Measurements from ENCODE around the gene RCAN3.
A peak's percentile ranks its signal among the peaks of the same experiment; 100 is the strongest.

Gene RCAN3

GRCh38 chr1:24566236-24566867 lies 63.7 kb downstream of the RCAN3 start:
- DNase-seq (ENCODE audit: low read depth) = peak; percentile 21
- H3K4me3 ChIP-seq (replicated peaks; ENCODE audit: low read depth, low read length) = no peak overlapping the region
- TF ChIP-seq CTCF (IDR thresholded peaks at IDR 0.05; ENCODE audit: low read length, missing control alignments) = no peak

- no peak overlapping the region for H3K4me3 ChIP-seq (replicated peaks; ENCODE audit: low read depth, low read length)
- no peak for DNase-seq (ENCODE audit: low read depth)
- no peak for TF ChIP-seq CTCF (IDR thresholded peaks at IDR 0.05; ENCODE audit: low read length, missing control alignments)
Measured at GRCh38 chr1:24567792-24568388, 65.3 kb downstream of the RCAN3 start.

- DNase-seq (ENCODE audit: low read depth) = no peak
- H3K4me3 ChIP-seq (replicated peaks; ENCODE audit: low read depth, low read length) = no peak overlapping the region
- no peak for TF ChIP-seq CTCF (IDR thresholded peaks at IDR 0.05; ENCODE audit: low read length, missing control alignments)
Measured at GRCh38 chr1:24568475-24568874, 65.8 kb downstream of the RCAN3 start.

GRCh38 chr1:24570265-24571125 lies 67.9 kb downstream of the RCAN3 start:
- no peak for TF ChIP-seq CTCF (IDR thresholded peaks at IDR 0.05; ENCODE audit: low read length, missing control alignments)
- no peak for DNase-seq (ENCODE audit: low read depth)
- no peak overlapping the region for H3K4me3 ChIP-seq (replicated peaks; ENCODE audit: low read depth, low read length)

- no peak for TF ChIP-seq CTCF (IDR thresholded peaks at IDR 0.05; ENCODE audit: low read length, missing control alignments)
- H3K4me3 ChIP-seq (replicated peaks; ENCODE audit: low read depth, low read length) = no peak overlapping the region
- DNase-seq (ENCODE audit: low read depth) = no peak
Measured at GRCh38 chr1:24572301-24572700, 69.7 kb downstream of the RCAN3 start.

- no peak for DNase-seq (ENCODE audit: low read depth)
Measured at GRCh38 chr1:24575905-24576587, 73.4 kb downstream of the RCAN3 start.

More at GRCh38 chr1:24575905-24576587, 73.4 kb downstream of the RCAN3 start:
- TF ChIP-seq CTCF (IDR thresholded peaks at IDR 0.05; ENCODE audit: low read length, missing control alignments) = no peak
- no peak overlapping the region for H3K4me3 ChIP-seq (replicated peaks; ENCODE audit: low read depth, low read length)

Data from fibroblast of pulmonary artery (primary cell).